Right renal cortex interstitium (tissue), 3 donors: Measurements from ENCODE around the gene MESP2. TPM values are rescaled to one million over a fixed set of nuclear protein-coding genes. Genes with fewer than 3 reads are reported as not detected.

Experiments used
- polyA plus RNA-seq, 3 donors: library from polyadenylated mRNA; unstranded; fragments of 120-200 nt; gene quantifications; one replicate each; pipeline ENCODE4 v1.2.1, GENCODE V29; 2013; ENCODE audit not compliant: insufficient read length in 3 of 3

The MESP2 gene
- polyA plus RNA-seq, 3 donors: 0.28 to 0.67 (median 0.58) TPM

Other genes with a start within 250 kb of the MESP2 start
- 1 to 10 TPM; 7.6 to 9.1 (median 8.5) TPM for gene TICRR, start 200.9 kb upstream of the MESP2 start, polyA plus RNA-seq
- 10 to 100 TPM in 1 of 3 donors, 1 to 10 TPM in 2; 9.4 to 10.1 (median 9.6) TPM for gene KIF7, start 120.9 kb upstream of the MESP2 start, polyA plus RNA-seq
- under 1 TPM; 0.72 to 0.86 (median 0.74) TPM for gene PLIN1, start 97.0 kb upstream of the MESP2 start, polyA plus RNA-seq
- gene PEX11A, start 85.6 kb upstream of the MESP2 start, polyA plus RNA-seq: 10 to 100 TPM; 18.0 to 20.4 (median 18.5) TPM
- 1 to 10 TPM; 1.9 to 3.0 (median 2.3) TPM for gene WDR93, start 85.5 kb upstream of the MESP2 start, polyA plus RNA-seq
- gene MESP1, start 25.1 kb upstream of the MESP2 start, polyA plus RNA-seq: 1 to 10 TPM in 1 of 3 donors, under 1 TPM in 2; 0.43 to 1.5 (median 0.85) TPM
- gene ANPEP, start 38.5 kb downstream of the MESP2 start, polyA plus RNA-seq: 100 to 1,000 TPM in 1 of 3 donors, 10 to 100 TPM in 2; 68.5 to 138 (median 93.0) TPM
- gene AP3S2, start 117.7 kb downstream of the MESP2 start, polyA plus RNA-seq: 10 to 100 TPM; 43.5 to 58.9 (median 54.2) TPM
- gene ARPIN, start 136.6 kb downstream of the MESP2 start, polyA plus RNA-seq: 10 to 100 TPM; 28.1 to 31.0 (median 28.5) TPM
- gene ZNF710, start 225.0 kb downstream of the MESP2 start, polyA plus RNA-seq: 10 to 100 TPM; 15.8 to 17.4 (median 16.9) TPM